Cardiac muscle cell (in vitro differentiated cells and primary cell): ENCODE measurements around the gene CACNA2D4. TPM values are rescaled to one million over a fixed set of nuclear protein-coding genes. Genes with fewer than 3 reads are reported as not detected.

ENCODE experiments used
- DNase-seq, 2 donors: peaks; one replicate each; pipeline versions ENCODE4 v3.0.0 to v3.0.0-alpha.2; 2010 to 2017; ENCODE audit warnings: low read depth in 1 of 2, low spot score in 1 of 2
- H3K27ac ChIP-seq: fragments of 200-600 bp; sonication (generic); 2 replicates; pipeline ENCODE4 v1.5.1; 2016
- H3K27me3 ChIP-seq: fragments of 200-600 bp; sonication (generic); 2 replicates; pipeline ENCODE4 v1.6.0; 2016; ENCODE audit warnings: control low read depth
- H3K36me3 ChIP-seq: fragments of 200-600 bp; sonication (generic); 2 replicates; pipeline ENCODE4 v1.5.1; 2016; ENCODE audit warnings: control low read depth
- H3K4me1 ChIP-seq: fragments of 200-600 bp; sonication (generic); 2 replicates; pipeline ENCODE4 v1.8.1; 2017; ENCODE audit warnings: low read depth, mild to moderate bottlenecking, mixed run types
- H3K4me3 ChIP-seq: fragments of 200-600 bp; sonication (generic); 2 replicates; pipeline ENCODE4 v1.5.1; 2016; ENCODE audit warnings: mild to moderate bottlenecking
- H3K9me3 ChIP-seq: fragments of 200-600 bp; sonication (generic); 2 replicates; pipeline ENCODE4 v1.5.1; 2017; ENCODE audit warnings: low read depth, mild to moderate bottlenecking, control low read depth
- polyA plus RNA-seq: library from polyadenylated mRNA; unstranded; fragments of >200 nt; fragmentation: Nextera tagmentation; extraction: Ambion mirVana; gene quantifications from 2 replicates; pipeline ENCODE4 v1.2.1, GENCODE V29; 2016
- total RNA-seq: library from RNA; depleted of rRNA; stranded (reverse); fragments of >200 nt; gene quantifications from 2 replicates; pipeline ENCODE4 v1.2.3, GENCODE V29; 2016
- TF ChIP-seq, protein P1 (sequence below): IDR thresholded peaks from 2 replicates; pipeline ENCODE4 v1.5.1; 2012; ENCODE audit warnings: low read depth, mild to moderate bottlenecking, low read length

The CACNA2D4 gene
- total and polyA plus RNA-seq, 2 experiments from 2014 or later: 0.39 to 1.3 TPM

DNA sequence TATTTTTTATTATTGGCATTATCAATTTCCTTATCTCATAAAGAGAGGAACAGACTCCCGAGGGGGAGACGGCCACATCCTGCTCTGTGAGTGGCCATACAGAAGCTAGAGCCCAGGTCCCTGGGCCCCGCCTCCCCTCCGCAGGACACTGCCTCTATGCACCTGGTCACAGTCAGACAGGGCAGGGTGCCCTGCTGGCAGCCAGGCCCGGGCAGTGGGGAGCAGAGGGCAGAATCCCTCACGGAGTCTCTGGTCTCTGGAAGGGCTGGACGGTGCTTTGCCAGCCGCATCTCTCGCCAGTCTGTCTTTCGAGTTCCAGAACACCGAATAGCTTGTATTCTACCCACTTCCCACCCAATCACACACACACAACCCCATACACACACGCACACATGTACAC lies 16.4 kb upstream of the CACNA2D4 start:
- peaks cover 3% of the 10 kb centered on the region for H3K4me1 ChIP-seq
- H3K27ac ChIP-seq: no peak overlapping the region
- no peaks in the 10 kb centered on the region for H3K36me3 ChIP-seq
- TF ChIP-seq, protein P1, sequence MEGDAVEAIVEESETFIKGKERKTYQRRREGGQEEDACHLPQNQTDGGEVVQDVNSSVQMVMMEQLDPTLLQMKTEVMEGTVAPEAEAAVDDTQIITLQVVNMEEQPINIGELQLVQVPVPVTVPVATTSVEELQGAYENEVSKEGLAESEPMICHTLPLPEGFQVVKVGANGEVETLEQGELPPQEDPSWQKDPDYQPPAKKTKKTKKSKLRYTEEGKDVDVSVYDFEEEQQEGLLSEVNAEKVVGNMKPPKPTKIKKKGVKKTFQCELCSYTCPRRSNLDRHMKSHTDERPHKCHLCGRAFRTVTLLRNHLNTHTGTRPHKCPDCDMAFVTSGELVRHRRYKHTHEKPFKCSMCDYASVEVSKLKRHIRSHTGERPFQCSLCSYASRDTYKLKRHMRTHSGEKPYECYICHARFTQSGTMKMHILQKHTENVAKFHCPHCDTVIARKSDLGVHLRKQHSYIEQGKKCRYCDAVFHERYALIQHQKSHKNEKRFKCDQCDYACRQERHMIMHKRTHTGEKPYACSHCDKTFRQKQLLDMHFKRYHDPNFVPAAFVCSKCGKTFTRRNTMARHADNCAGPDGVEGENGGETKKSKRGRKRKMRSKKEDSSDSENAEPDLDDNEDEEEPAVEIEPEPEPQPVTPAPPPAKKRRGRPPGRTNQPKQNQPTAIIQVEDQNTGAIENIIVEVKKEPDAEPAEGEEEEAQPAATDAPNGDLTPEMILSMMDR: no peak
- no peak for DNase-seq
- H3K9me3 ChIP-seq: no peaks in the 10 kb centered on the region
- H3K27me3 ChIP-seq: no peaks in the 10 kb centered on the region
- no peak overlapping the region for H3K4me3 ChIP-seq

DNA sequence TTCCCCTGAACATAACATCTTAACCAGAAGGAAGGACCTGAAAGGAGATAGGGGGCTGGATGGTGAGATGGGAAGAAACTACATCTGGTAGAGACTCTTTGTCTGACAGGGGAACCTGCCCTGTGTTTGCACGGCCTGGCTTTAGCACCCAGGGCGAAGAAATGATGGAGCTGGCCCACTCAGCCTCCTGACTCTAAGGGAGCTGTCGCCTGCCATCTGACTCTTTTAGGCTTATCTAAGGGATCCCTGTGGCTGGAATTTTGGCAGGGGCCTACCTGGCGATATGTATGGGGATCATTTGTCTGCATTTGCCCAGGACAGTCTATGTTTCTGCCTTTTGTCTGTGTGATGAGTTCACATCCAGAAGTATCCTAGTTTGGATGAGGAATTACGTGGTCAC lies 15.6 kb upstream of the CACNA2D4 start:
- TF ChIP-seq, protein P1: no peak
- DNase-seq: no peak
- Histone ChIP-seq H3K27me3 (no peaks in the 10 kb centered on the region), H3K27ac (no peak overlapping the region), H3K36me3 (no peaks in the 10 kb centered on the region), H3K4me1 (no peaks in the 10 kb centered on the region), H3K9me3 (no peaks in the 10 kb centered on the region), H3K4me3 (no peak overlapping the region)

GRCh38 chr12:1933342-1934051 lies 15.0 kb upstream of the CACNA2D4 start:
- H3K36me3 ChIP-seq: no peaks in the 10 kb centered on the region
- H3K4me1 ChIP-seq: peaks cover under 1% of the 10 kb centered on the region
- no peak for DNase-seq
- no peak overlapping the region for H3K4me3 ChIP-seq
- H3K9me3 ChIP-seq: no peaks in the 10 kb centered on the region
- TF ChIP-seq, protein P1: no peak
- no peaks in the 10 kb centered on the region for H3K27me3 ChIP-seq
- H3K27ac ChIP-seq: no peak overlapping the region

DNA sequence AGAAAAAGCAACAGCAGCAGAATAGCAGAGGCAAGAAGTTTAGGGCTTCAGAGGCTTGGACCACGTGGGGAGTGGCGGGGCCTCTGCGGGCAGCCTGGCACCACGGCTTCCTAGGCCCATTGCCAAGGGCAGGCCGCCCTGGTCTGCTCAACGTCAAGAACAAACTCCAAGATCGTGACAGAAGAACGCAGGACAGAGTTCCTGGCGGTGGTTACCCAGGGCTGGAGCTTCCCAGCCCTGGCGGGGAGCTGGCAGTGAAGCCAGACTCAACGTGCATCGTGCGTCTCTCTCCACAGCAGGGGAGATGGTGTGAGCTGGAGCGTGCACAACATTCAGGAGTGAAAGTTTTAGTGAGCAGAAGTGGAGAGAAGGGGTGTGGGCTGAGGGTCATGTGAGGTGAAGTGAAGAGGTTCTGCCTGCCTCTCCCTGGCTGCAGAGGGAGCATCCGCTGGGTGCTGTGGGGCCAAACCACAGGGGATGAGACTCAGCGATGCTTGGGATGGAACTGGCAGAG lies 13.9 kb upstream of the CACNA2D4 start:
- H3K9me3 ChIP-seq: no peaks in the 10 kb centered on the region
- no peaks in the 10 kb centered on the region for H3K27me3 ChIP-seq
- peaks cover 11% of the 10 kb centered on the region for H3K4me1 ChIP-seq
- H3K27ac ChIP-seq: peak overlapping the region; percentile 1
- H3K36me3 ChIP-seq: no peaks in the 10 kb centered on the region
- TF ChIP-seq, protein P1: no peak
- peak in 1 of 2 donors; percentile 16 for DNase-seq
- no peak overlapping the region for H3K4me3 ChIP-seq

DNA sequence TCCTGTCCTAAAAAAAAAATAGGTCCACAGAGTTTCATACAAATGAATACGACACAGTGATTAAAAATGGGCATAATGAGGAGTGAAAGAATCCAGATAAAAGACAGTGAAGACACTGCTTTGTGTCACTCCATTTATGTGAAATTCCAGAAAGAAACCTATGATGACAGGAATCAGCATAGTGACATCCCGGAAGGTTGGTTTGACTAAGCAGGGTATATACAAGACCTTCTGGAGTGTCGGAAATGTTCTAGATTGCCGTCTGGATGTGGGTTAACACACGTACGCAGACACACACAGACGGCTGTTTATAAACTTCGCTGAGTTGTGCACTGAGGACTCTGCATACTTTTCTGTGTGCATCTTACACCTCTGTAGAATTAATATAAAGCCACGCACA lies 13.2 kb upstream of the CACNA2D4 start:
- Histone ChIP-seq H3K4me1 (peaks cover 11% of the 10 kb centered on the region), H3K4me3 (no peak overlapping the region)
- TF ChIP-seq, protein P1: no peak

More for the DNA sequence above, 13.2 kb upstream of the CACNA2D4 start:
- Histone ChIP-seq H3K36me3 (no peaks in the 10 kb centered on the region), H3K27ac (no peak overlapping the region), H3K27me3 (no peaks in the 10 kb centered on the region), H3K9me3 (no peaks in the 10 kb centered on the region)
- DNase-seq: no peak
